Measurements from ENCODE around the gene CDH8. TPM values are rescaled to one million over a fixed set of nuclear protein-coding genes. Genes with fewer than 3 reads are reported as not detected.

Gene CDH8
- total RNA-seq, 1 experiment from 2014 or later = 0.42 TPM

DNA sequence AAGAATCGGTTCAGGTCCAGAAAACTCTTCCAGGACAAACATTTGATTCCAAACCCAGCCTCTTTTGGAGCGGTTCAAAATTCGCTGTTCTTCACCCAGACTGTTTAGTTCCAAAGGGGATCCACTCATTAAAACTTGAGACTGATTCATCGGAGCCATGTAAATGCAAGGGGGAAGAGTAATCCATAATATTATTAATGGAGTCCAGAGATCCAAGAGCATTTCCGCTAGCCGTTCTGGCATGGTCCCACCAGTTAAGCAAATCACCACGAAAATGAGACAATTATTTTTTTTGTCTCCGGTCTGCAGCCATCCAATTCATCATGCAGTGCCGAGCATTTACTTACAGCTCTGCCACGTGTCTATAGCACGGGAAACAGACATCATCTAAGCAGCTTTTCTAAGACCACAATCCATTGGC, 15.1 kb downstream of the CDH8 start:
- TF ChIP-seq CTCF (IDR thresholded peaks at IDR 0.05; ENCODE audit: unreplicated experiment) = no peak
- Mint-ChIP-seq H3K27ac (ENCODE audit: low read depth, unreplicated experiment) (no peak overlapping the region), H3K4me3 (ENCODE audit: unreplicated experiment) (no peak overlapping the region), H3K9me3 (ENCODE audit: unreplicated experiment) (no peaks in the 10 kb centered on the region), H3K27me3 (ENCODE audit: insufficient read depth, unreplicated experiment) (peaks cover 95% of the 10 kb centered on the region), H3K4me1 (ENCODE audit: insufficient read depth, unreplicated experiment) (no peaks in the 10 kb centered on the region), H3K36me3 (ENCODE audit: insufficient read depth, unreplicated experiment) (no peaks in the 10 kb centered on the region)
- intact Hi-C loops (cut with micrococcal nuclease) = no loop called here
- no peak for DNase-seq (ENCODE audit: unreplicated experiment)
- no TSS peak for BruUV-seq (replicated peaks)
- CTCF ChIA-PET = interaction anchor here (0.9 kb wide), 1 partner anchor 14 kb away, joined by 4 read pairs; no protein-coding TSS in a partner anchor
- POLR2A ChIA-PET = no interaction called here

GRCh38 chr16:62020681-62021080, 15.6 kb downstream of the CDH8 start:
- H3K4me1 Mint-ChIP-seq (ENCODE audit: insufficient read depth, unreplicated experiment) = no peaks in the 10 kb centered on the region

DNA sequence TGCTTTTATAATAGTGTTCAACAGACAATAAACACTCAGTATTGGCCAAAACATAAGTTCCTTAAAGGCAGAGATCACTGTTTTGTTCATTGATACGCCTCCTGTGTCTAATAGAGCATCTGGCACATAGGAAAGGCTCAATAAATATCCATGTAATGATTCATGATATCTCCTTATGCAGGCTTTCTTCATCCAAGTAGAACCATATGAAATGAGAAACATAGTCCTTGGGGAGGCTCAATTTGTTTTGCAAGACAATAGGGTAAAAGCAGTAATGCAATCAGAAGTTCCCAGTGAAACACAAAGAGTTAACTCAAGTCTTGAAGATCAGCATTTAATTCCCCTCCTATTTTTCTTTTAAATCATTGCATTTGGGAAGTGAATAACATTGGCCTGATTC, 16.4 kb downstream of the CDH8 start:
- CTCF ChIA-PET = no interaction called here
- Mint-ChIP-seq H3K36me3 (ENCODE audit: insufficient read depth, unreplicated experiment) (no peaks in the 10 kb centered on the region), H3K27ac (ENCODE audit: low read depth, unreplicated experiment) (no peak overlapping the region), H3K4me3 (ENCODE audit: unreplicated experiment) (no peak overlapping the region), H3K4me1 (ENCODE audit: insufficient read depth, unreplicated experiment) (no peaks in the 10 kb centered on the region), H3K9me3 (ENCODE audit: unreplicated experiment) (no peaks in the 10 kb centered on the region), H3K27me3 (ENCODE audit: insufficient read depth, unreplicated experiment) (peaks cover 100% of the 10 kb centered on the region)
- no peak for DNase-seq (ENCODE audit: unreplicated experiment)
- intact Hi-C loops (cut with micrococcal nuclease) = no loop called here
- no peak for TF ChIP-seq CTCF (IDR thresholded peaks at IDR 0.05; ENCODE audit: unreplicated experiment)
- POLR2A ChIA-PET = no interaction called here
- BruUV-seq (replicated peaks) = no TSS peak

More at GRCh38 chr16:62020681-62021080, 15.6 kb downstream of the CDH8 start:
- no peak for DNase-seq (ENCODE audit: unreplicated experiment)
- TF ChIP-seq CTCF (IDR thresholded peaks at IDR 0.05; ENCODE audit: unreplicated experiment) = no peak
- BruUV-seq (replicated peaks) = no TSS peak
- H3K27ac Mint-ChIP-seq (ENCODE audit: low read depth, unreplicated experiment) = no peak overlapping the region
- peaks cover 100% of the 10 kb centered on the region for H3K27me3 Mint-ChIP-seq (ENCODE audit: insufficient read depth, unreplicated experiment)
- ChIA-PET POLR2A (no interaction called here), CTCF (interaction anchor here (0.9 kb wide), 1 partner anchor 14 kb away, joined by 4 read pairs; no protein-coding TSS in a partner anchor)
- no peaks in the 10 kb centered on the region for H3K9me3 Mint-ChIP-seq (ENCODE audit: unreplicated experiment)
- intact Hi-C loops (cut with micrococcal nuclease) = no loop called here
- no peak overlapping the region for H3K4me3 Mint-ChIP-seq (ENCODE audit: unreplicated experiment)
- no peaks in the 10 kb centered on the region for H3K36me3 Mint-ChIP-seq (ENCODE audit: insufficient read depth, unreplicated experiment)

DNA sequence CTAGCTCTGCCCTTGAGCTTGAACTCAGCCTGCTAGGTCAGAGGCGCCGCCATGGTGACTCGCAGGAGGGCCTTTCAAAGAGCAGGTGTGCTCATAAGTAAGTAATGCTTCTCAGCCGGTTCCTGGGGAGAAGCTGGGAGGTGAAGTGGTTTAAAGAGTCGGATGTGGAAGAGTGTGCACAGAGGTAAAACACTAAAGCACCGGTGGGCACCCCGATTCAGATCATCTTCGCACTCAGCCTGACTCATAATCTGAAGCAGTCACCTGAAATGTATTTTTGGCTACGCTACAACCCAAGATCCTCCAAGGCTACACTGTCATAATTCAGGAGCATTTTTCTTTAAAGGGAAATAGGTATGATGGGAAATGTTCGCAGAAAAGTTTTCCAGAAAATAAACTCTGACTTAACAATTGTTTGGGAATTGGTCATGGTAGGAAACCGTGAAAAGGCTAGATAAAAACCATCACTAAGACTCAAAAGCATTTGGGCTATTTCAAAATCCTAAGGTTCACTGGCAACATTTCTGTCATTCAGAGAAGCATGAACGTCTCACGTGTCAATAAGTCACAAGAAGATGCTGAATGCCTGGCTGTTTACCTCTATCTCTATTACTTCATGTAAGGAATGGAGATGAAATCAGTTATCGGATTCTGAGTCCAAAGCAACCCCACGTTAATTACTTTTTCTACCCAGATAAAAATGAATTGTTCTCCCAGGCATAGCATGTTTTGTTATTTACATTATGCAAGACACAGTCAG, 17.8 kb downstream of the CDH8 start:
- H3K36me3 Mint-ChIP-seq (ENCODE audit: insufficient read depth, unreplicated experiment) = no peaks in the 10 kb centered on the region
- no peak overlapping the region for H3K27ac Mint-ChIP-seq (ENCODE audit: low read depth, unreplicated experiment)
- BruUV-seq (replicated peaks) = no TSS peak
- peaks cover 100% of the 10 kb centered on the region for H3K27me3 Mint-ChIP-seq (ENCODE audit: insufficient read depth, unreplicated experiment)
- no peak for TF ChIP-seq CTCF (IDR thresholded peaks at IDR 0.05; ENCODE audit: unreplicated experiment)
- H3K4me3 Mint-ChIP-seq (ENCODE audit: unreplicated experiment) = no peak overlapping the region
- no peaks in the 10 kb centered on the region for H3K4me1 Mint-ChIP-seq (ENCODE audit: insufficient read depth, unreplicated experiment)
- intact Hi-C loops (cut with micrococcal nuclease) = no loop called here
- ChIA-PET POLR2A (no interaction called here), CTCF (no interaction called here)
- no peaks in the 10 kb centered on the region for H3K9me3 Mint-ChIP-seq (ENCODE audit: unreplicated experiment)
- no peak for DNase-seq (ENCODE audit: unreplicated experiment)
